ENCODE measurements around the gene NAB1. TPM values are rescaled to one million over a fixed set of nuclear protein-coding genes. Genes with fewer than 3 reads are reported as not detected.

The NAB1 gene
- total RNA-seq, 1 donor from 2014 or later = 71.5 TPM

GRCh38 chr2:190717764-190718651, 69.1 kb downstream of the NAB1 start:
- Mint-ChIP-seq H3K27ac (no peak overlapping the region), H3K36me3 (no peaks in the 10 kb centered on the region), H3K27me3 (ENCODE audit: insufficient read depth, low read depth) (peaks cover 3% of the 10 kb centered on the region), H3K4me3 (no peak overlapping the region), H3K9me3 (no peaks in the 10 kb centered on the region), H3K4me1 (peaks cover 2% of the 10 kb centered on the region)
- H3K4me3 ChIP-seq = no peak overlapping the region
- TF ChIP-seq EZH2 (IDR thresholded peaks at IDR 0.05) (no peak), EZH2phosphoT487 (IDR thresholded peaks at IDR 0.05) (no peak), CTCF (IDR thresholded peaks at IDR 0.05) (no peak)
- H3K4me1 ChIP-seq = peaks cover 8% of the 10 kb centered on the region
- no peaks in the 10 kb centered on the region for H3K79me2 ChIP-seq (ENCODE audit: low read depth)
- H3K27me3 ChIP-seq = no peaks in the 10 kb centered on the region
- H3K36me3 ChIP-seq = no peaks in the 10 kb centered on the region
- no peak overlapping the region for H3K9ac ChIP-seq
- no peaks in the 10 kb centered on the region for H3F3A ChIP-seq (ENCODE audit: low read depth)
- no peaks in the 10 kb centered on the region for H3K9me3 ChIP-seq (ENCODE audit: low read depth)
- no peak overlapping the region for H2AFZ ChIP-seq (replicated peaks)
- H3K4me2 ChIP-seq = no peak overlapping the region
- H3K27ac ChIP-seq = no peak overlapping the region
- no peak for DNase-seq (ENCODE audit: low spot score)
- H4K20me1 ChIP-seq (ENCODE audit: low read depth) = no peaks in the 10 kb centered on the region

- no peak for TF ChIP-seq EZH2 (IDR thresholded peaks at IDR 0.05)
- no peak for TF ChIP-seq EZH2phosphoT487 (IDR thresholded peaks at IDR 0.05)
- TF ChIP-seq CTCF (IDR thresholded peaks at IDR 0.05) = no peak
- no peaks in the 10 kb centered on the region for H3K79me2 ChIP-seq (ENCODE audit: low read depth)
- H2AFZ ChIP-seq (replicated peaks) = no peak overlapping the region
- H3K27me3 ChIP-seq = no peaks in the 10 kb centered on the region
- peaks cover under 1% of the 10 kb centered on the region for H3K27me3 Mint-ChIP-seq (ENCODE audit: insufficient read depth, low read depth)
- no peaks in the 10 kb centered on the region for H3K9me3 ChIP-seq (ENCODE audit: low read depth)
- no peaks in the 10 kb centered on the region for H3K9me3 Mint-ChIP-seq
- H3K27ac ChIP-seq = no peak overlapping the region
- H3K36me3 ChIP-seq = no peaks in the 10 kb centered on the region
- H3K4me3 Mint-ChIP-seq = no peak overlapping the region
- H3K4me2 ChIP-seq = no peak overlapping the region
- no peak for DNase-seq (ENCODE audit: low spot score)
- no peaks in the 10 kb centered on the region for H4K20me1 ChIP-seq (ENCODE audit: low read depth)
- H3K4me1 ChIP-seq = peaks cover 8% of the 10 kb centered on the region
- no peak overlapping the region for H3K27ac Mint-ChIP-seq
- H3K36me3 Mint-ChIP-seq = no peaks in the 10 kb centered on the region
- H3K9ac ChIP-seq = no peak overlapping the region
- H3F3A ChIP-seq (ENCODE audit: low read depth) = no peaks in the 10 kb centered on the region
- no peak overlapping the region for H3K4me3 ChIP-seq
- peaks cover 2% of the 10 kb centered on the region for H3K4me1 Mint-ChIP-seq
These were observed 70.0 kb downstream of the NAB1 start for GRCh38 chr2:190718652-190719526.

GRCh38 chr2:190720276-190720675, 71.4 kb downstream of the NAB1 start:
- Histone ChIP-seq H2AFZ (replicated peaks) (no peak overlapping the region), H4K20me1 (ENCODE audit: low read depth) (no peaks in the 10 kb centered on the region), H3K9me3 (ENCODE audit: low read depth) (no peaks in the 10 kb centered on the region), H3K9ac (no peak overlapping the region), H3K27me3 (no peaks in the 10 kb centered on the region), H3K4me3 (no peak overlapping the region), H3K79me2 (ENCODE audit: low read depth) (no peaks in the 10 kb centered on the region), H3K4me1 (peaks cover 8% of the 10 kb centered on the region), H3F3A (ENCODE audit: low read depth) (no peaks in the 10 kb centered on the region), H3K27ac (no peak overlapping the region), H3K4me2 (no peak overlapping the region), H3K36me3 (no peaks in the 10 kb centered on the region)
- TF ChIP-seq EZH2 (IDR thresholded peaks at IDR 0.05) (no peak), CTCF (IDR thresholded peaks at IDR 0.05) (no peak), EZH2phosphoT487 (IDR thresholded peaks at IDR 0.05) (no peak)
- Mint-ChIP-seq H3K9me3 (no peaks in the 10 kb centered on the region), H3K4me3 (no peak overlapping the region), H3K36me3 (no peaks in the 10 kb centered on the region), H3K27ac (no peak overlapping the region), H3K4me1 (peaks cover 2% of the 10 kb centered on the region), H3K27me3 (ENCODE audit: insufficient read depth, low read depth) (no peaks in the 10 kb centered on the region)
- DNase-seq (ENCODE audit: low spot score) = no peak
